ENCODE results near the gene CELF4.

CELF4 gene

GRCh38 chr18:37511721-37512298 is 53.8 kb downstream of the CELF4 start:
- Histone ChIP-seq H3K79me2 (no peaks in the 10 kb centered on the region), H2AFZ (no peak overlapping the region), H3K27ac (no peak overlapping the region), H3K9me3 (ENCODE audit: control insufficient read depth, low read length) (no peaks in the 10 kb centered on the region), H3K36me3 (ENCODE audit: control insufficient read depth, insufficient read depth, low read length) (no peaks in the 10 kb centered on the region), H3K9ac (no peak overlapping the region), H3K27me3 (ENCODE audit: control insufficient read depth, insufficient read depth, low read length) (no peaks in the 10 kb centered on the region), H3K4me3 (ENCODE audit: low read depth, low read length) (no peak overlapping the region), H3K4me1 (no peaks in the 10 kb centered on the region), H3K4me2 (ENCODE audit: low read length) (no peak overlapping the region)
- TF ChIP-seq CTCF (IDR thresholded peaks at IDR 0.05): no peak

- H3K4me3 ChIP-seq (ENCODE audit: low read depth, low read length): no peak overlapping the region
- no peak overlapping the region for H3K4me2 ChIP-seq (ENCODE audit: low read length)
- H3K9me3 ChIP-seq (ENCODE audit: control insufficient read depth, low read length): no peaks in the 10 kb centered on the region
- no peaks in the 10 kb centered on the region for H3K27me3 ChIP-seq (ENCODE audit: control insufficient read depth, insufficient read depth, low read length)
- H3K4me1 ChIP-seq: no peaks in the 10 kb centered on the region
- no peak overlapping the region for H3K9ac ChIP-seq
- H3K79me2 ChIP-seq: no peaks in the 10 kb centered on the region
- TF ChIP-seq CTCF (IDR thresholded peaks at IDR 0.05): no peak
- no peaks in the 10 kb centered on the region for H3K36me3 ChIP-seq (ENCODE audit: control insufficient read depth, insufficient read depth, low read length)
- H2AFZ ChIP-seq: no peak overlapping the region
- H3K27ac ChIP-seq: no peak overlapping the region
Observed at GRCh38 chr18:37509600-37509999, 56.0 kb downstream of the CELF4 start.

DNA sequence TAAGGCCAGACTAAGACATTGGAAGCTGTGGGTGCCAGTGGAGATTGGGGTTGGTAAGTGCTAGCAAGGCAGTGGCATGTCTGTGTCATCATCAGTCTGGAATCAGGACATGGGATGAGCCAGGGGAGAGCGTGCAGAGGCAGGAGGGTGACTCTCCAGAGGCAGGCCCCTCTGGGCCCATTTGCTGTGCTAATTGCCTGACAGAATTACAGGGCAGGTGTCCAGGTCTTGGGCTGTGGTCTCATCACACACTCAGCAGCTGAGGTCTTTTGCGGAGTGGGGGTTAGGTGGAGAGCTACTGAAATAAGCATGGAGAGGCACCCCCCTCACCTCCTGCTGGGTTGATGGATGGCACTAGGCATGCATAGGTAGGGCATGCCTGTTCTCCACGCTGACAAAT is 57.4 kb downstream of the CELF4 start:
- no peaks in the 10 kb centered on the region for H3K36me3 ChIP-seq (ENCODE audit: control insufficient read depth, insufficient read depth, low read length)
- no peak overlapping the region for H2AFZ ChIP-seq
- H3K4me2 ChIP-seq (ENCODE audit: low read length): no peak overlapping the region
- H3K4me1 ChIP-seq: no peaks in the 10 kb centered on the region
- no peaks in the 10 kb centered on the region for H3K27me3 ChIP-seq (ENCODE audit: control insufficient read depth, insufficient read depth, low read length)
- TF ChIP-seq CTCF (IDR thresholded peaks at IDR 0.05): no peak
- H3K9ac ChIP-seq: no peak overlapping the region
- H3K27ac ChIP-seq: no peak overlapping the region
- no peak overlapping the region for H3K4me3 ChIP-seq (ENCODE audit: low read depth, low read length)
- no peaks in the 10 kb centered on the region for H3K9me3 ChIP-seq (ENCODE audit: control insufficient read depth, low read length)
- no peaks in the 10 kb centered on the region for H3K79me2 ChIP-seq

DNA sequence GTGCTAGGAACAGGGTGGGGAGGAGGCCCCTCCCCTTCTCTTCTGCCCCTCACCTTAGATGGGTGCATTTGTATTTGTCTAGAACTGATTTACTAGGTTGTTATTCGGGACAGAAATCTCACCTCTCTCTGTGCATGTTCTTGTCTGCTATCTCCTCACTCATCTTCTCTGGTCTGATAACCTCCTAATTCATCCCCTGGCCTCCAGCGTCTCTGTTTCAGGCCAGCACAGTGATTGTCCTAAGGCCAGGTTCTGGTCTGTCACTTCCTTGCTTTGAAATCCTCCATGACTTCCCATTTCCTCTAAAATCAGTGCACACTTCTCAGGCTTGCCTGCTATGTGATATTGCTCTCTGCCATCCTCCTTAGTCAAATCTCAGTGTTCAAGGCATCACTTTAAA is 58.4 kb downstream of the CELF4 start:
- H3K9ac ChIP-seq: no peak overlapping the region
- no peak overlapping the region for H2AFZ ChIP-seq
- no peaks in the 10 kb centered on the region for H3K27me3 ChIP-seq (ENCODE audit: control insufficient read depth, insufficient read depth, low read length)
- H3K4me3 ChIP-seq (ENCODE audit: low read depth, low read length): no peak overlapping the region
- no peak overlapping the region for H3K27ac ChIP-seq
- H3K36me3 ChIP-seq (ENCODE audit: control insufficient read depth, insufficient read depth, low read length): no peaks in the 10 kb centered on the region
- H3K9me3 ChIP-seq (ENCODE audit: control insufficient read depth, low read length): no peaks in the 10 kb centered on the region
- H3K4me1 ChIP-seq: no peaks in the 10 kb centered on the region
- TF ChIP-seq CTCF (IDR thresholded peaks at IDR 0.05): no peak
- no peaks in the 10 kb centered on the region for H3K79me2 ChIP-seq
- no peak overlapping the region for H3K4me2 ChIP-seq (ENCODE audit: low read length)

GRCh38 chr18:37506001-37506400 is 59.6 kb downstream of the CELF4 start:
- no peaks in the 10 kb centered on the region for H3K4me1 ChIP-seq
- no peaks in the 10 kb centered on the region for H3K79me2 ChIP-seq
- H2AFZ ChIP-seq: no peak overlapping the region
- no peak overlapping the region for H3K9ac ChIP-seq
- no peak overlapping the region for H3K27ac ChIP-seq
- H3K4me2 ChIP-seq (ENCODE audit: low read length): no peak overlapping the region
- H3K9me3 ChIP-seq (ENCODE audit: control insufficient read depth, low read length): no peaks in the 10 kb centered on the region
- TF ChIP-seq CTCF (IDR thresholded peaks at IDR 0.05): no peak
- H3K4me3 ChIP-seq (ENCODE audit: low read depth, low read length): no peak overlapping the region
- no peaks in the 10 kb centered on the region for H3K36me3 ChIP-seq (ENCODE audit: control insufficient read depth, insufficient read depth, low read length)
- H3K27me3 ChIP-seq (ENCODE audit: control insufficient read depth, insufficient read depth, low read length): no peaks in the 10 kb centered on the region
